Tibial artery (tissue), 4 donors: Measurements from ENCODE around the gene ELN.

Experiments
- DNase-seq, 2 donors: peaks; one replicate each; pipeline ENCODE4 v3.0.0-alpha.2; 2019
- H3K27ac ChIP-seq, 2 donors: fragments of 200-600 bp; sonication (generic) in 1 of 2; 1 replicate in 1 of 2; 2 replicates in 1 of 2; pipeline ENCODE4 v1.5.1; 2018 to 2019; ENCODE audit warnings: mild to moderate bottlenecking in 1 of 2
- H3K27me3 ChIP-seq, 2 donors: fragments of 200-600 bp; sonication (generic) in 1 of 2; one replicate each; pipeline versions ENCODE4 v1.5.1 to v1.6.0; 2016 to 2019
- H3K36me3 ChIP-seq, 3 donors: fragments of 200-600 bp; sonication (generic) in 2 of 3; one replicate each; pipeline ENCODE4 v1.5.1; 2016 to 2019; ENCODE audit warnings: mild to moderate bottlenecking in 2 of 3
- H3K4me1 ChIP-seq, 4 donors: fragments of 200-600 bp; sonication (generic) in 2 of 4; 1 replicate in 3 of 4; 2 replicates in 1 of 4; pipeline ENCODE4 v1.5.1; 2016 to 2019
- H3K4me3 ChIP-seq, 2 donors: fragments of 200-600 bp; sonication (generic) in 1 of 2; 1 replicate in 1 of 2; 2 replicates in 1 of 2; pipeline ENCODE4 v1.5.1; 2018 to 2019; ENCODE audit warnings: mild to moderate bottlenecking in 2 of 2
- H3K9me3 ChIP-seq, 3 donors: fragments of 200-600 bp; sonication (generic) in 1 of 3; one replicate each; pipeline ENCODE4 v1.5.1; 2016 to 2019
- intact Hi-C: fragments of 100-400 bp; cut with DNase I; formaldehyde crosslinking; loops from one replicate; pipeline ENCODE4 v1.15.0; 2023; ENCODE audit warnings: low total_unique reads
- TF ChIP-seq, protein P1 (sequence below), 2 experiments: fragments of 200-600 bp in 1 of 2; fragments of 450-650 bp in 1 of 2; IDR thresholded peaks; one replicate each; pipeline ENCODE4 v1.5.1; 2017 to 2019; ENCODE audit warnings: antibody characterized with exemption in 2 of 2, mild to moderate bottlenecking in 1 of 2, moderate library complexity in 1 of 2

ELN gene

GRCh38 chr7:73995330-73995729, 32.6 kb upstream of the ELN start:
- H3K27ac ChIP-seq, result peak overlapping the region; percentile 75 to 86
- H3K4me3 ChIP-seq, result no peak overlapping the region
- intact Hi-C loops, result loop anchor here (10.0 kb wide), 1 partner anchor 101 kb away; no protein-coding TSS in a partner anchor
- H3K36me3 ChIP-seq, result no peaks in the 10 kb centered on the region
- peak; percentile 45 to 83 for DNase-seq
- H3K4me1 ChIP-seq, result peaks cover 8 to 81% (median 61%) of the 10 kb centered on the region in 4 donors
- no peaks in the 10 kb centered on the region for H3K9me3 ChIP-seq
- TF ChIP-seq, protein P1, sequence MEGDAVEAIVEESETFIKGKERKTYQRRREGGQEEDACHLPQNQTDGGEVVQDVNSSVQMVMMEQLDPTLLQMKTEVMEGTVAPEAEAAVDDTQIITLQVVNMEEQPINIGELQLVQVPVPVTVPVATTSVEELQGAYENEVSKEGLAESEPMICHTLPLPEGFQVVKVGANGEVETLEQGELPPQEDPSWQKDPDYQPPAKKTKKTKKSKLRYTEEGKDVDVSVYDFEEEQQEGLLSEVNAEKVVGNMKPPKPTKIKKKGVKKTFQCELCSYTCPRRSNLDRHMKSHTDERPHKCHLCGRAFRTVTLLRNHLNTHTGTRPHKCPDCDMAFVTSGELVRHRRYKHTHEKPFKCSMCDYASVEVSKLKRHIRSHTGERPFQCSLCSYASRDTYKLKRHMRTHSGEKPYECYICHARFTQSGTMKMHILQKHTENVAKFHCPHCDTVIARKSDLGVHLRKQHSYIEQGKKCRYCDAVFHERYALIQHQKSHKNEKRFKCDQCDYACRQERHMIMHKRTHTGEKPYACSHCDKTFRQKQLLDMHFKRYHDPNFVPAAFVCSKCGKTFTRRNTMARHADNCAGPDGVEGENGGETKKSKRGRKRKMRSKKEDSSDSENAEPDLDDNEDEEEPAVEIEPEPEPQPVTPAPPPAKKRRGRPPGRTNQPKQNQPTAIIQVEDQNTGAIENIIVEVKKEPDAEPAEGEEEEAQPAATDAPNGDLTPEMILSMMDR (IDR thresholded peaks at IDR 0.05), result no peak
- no peaks in the 10 kb centered on the region for H3K27me3 ChIP-seq

DNA sequence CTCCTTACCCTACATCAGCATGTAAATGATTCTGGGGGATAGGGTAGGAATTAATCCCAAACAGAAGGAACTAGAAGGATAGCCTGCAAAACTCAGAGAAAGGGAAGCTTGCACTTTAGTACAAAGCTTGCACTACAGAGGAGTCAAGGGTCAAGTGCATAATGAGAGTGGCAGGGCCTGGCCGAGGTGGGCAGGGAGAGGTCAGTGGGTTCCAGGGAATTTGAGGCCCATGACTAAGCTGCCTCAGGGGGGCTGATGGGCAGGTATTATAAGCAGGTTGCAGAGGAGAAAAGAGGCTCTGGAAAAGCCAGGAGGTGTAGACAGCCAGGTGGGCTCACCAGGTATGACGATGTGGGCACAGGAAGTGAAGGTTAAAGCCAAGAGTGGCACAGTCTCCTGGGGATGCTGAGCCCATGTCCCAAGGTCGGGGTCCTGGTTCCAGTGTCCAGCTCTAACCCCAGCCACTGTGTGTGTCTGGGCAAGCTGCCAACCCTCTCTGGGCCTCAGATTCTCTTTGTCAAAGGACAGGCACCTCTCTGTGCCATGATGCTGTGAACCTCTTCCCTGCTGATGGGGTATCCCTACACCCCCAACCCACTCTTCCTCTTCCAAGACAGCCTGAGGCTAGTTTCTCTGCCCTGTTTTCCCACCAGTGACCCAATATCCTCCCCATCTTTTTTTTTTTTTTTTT, 32.0 kb upstream of the ELN start:
- no peaks in the 10 kb centered on the region for H3K36me3 ChIP-seq
- H3K9me3 ChIP-seq, result no peaks in the 10 kb centered on the region
- intact Hi-C loops, result loop anchor here (10.0 kb wide), 1 partner anchor 101 kb away; no protein-coding TSS in a partner anchor
- TF ChIP-seq, protein P1 (IDR thresholded peaks at IDR 0.05), result no peak
- no peak for DNase-seq
- H3K27me3 ChIP-seq, result no peaks in the 10 kb centered on the region
- H3K4me1 ChIP-seq, result peaks cover 8 to 87% (median 67%) of the 10 kb centered on the region in 4 donors
- H3K27ac ChIP-seq, result peak overlapping the region; percentile 75 to 86
- no peak overlapping the region for H3K4me3 ChIP-seq

DNA sequence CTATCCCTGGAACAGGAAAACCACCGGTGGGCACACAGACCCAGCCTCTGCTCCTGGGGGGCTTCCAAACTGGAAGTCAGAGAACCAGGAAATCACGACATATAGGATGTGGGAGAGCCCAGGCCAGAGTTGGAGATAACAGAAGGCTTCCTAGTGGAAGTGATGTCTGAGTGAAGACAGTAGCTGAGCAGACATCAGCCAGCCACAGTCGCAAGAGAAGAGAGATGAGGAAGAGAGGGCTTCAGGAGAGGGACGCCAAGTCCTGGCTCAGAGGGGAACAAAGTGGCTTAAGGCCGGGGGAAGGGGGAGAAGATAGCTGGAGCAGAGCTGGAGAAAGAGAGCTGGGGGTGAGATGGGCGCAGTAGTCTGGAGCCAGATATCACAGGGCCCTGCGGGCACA, 30.9 kb upstream of the ELN start:
- no peaks in the 10 kb centered on the region for H3K36me3 ChIP-seq
- TF ChIP-seq, protein P1 (IDR thresholded peaks at IDR 0.05), result no peak
- no peak overlapping the region for H3K4me3 ChIP-seq
- H3K27me3 ChIP-seq, result no peaks in the 10 kb centered on the region
- intact Hi-C loops, result loop anchor here (10.0 kb wide), 1 partner anchor 102 kb away; no protein-coding TSS in a partner anchor
- no peaks in the 10 kb centered on the region for H3K9me3 ChIP-seq
- DNase-seq, result no peak
- H3K4me1 ChIP-seq, result peaks cover 8 to 87% (median 64%) of the 10 kb centered on the region in 4 donors
- H3K27ac ChIP-seq, result peak overlapping the region; percentile 40 to 86

- H3K4me3 ChIP-seq, result no peak overlapping the region
- intact Hi-C loops, result loop anchor here (10.0 kb wide), 1 partner anchor 105 kb away; no protein-coding TSS in a partner anchor
- no peaks in the 10 kb centered on the region for H3K36me3 ChIP-seq
- peaks cover 0 to 88% (median 59%) of the 10 kb centered on the region in 4 donors for H3K4me1 ChIP-seq
- TF ChIP-seq, protein P1 (IDR thresholded peaks at IDR 0.05), result peak in 1 of 2 experiments; percentile 6
- peak overlapping the region; percentile 86 to 94 for H3K27ac ChIP-seq
- H3K9me3 ChIP-seq, result no peaks in the 10 kb centered on the region
- DNase-seq, result peak; percentile 93 to 98
- H3K27me3 ChIP-seq, result no peaks in the 10 kb centered on the region
Measured at GRCh38 chr7:73999664-74000435, 28.1 kb upstream of the ELN start.

GRCh38 chr7:74000489-74001149, 27.4 kb upstream of the ELN start:
- intact Hi-C loops, result no loop called here
- DNase-seq, result no peak
- H3K27ac ChIP-seq, result peak overlapping the region; percentile 86 to 94

More at GRCh38 chr7:74000489-74001149, 27.4 kb upstream of the ELN start:
- no peaks in the 10 kb centered on the region for H3K9me3 ChIP-seq
- H3K4me3 ChIP-seq, result no peak overlapping the region
- no peaks in the 10 kb centered on the region for H3K36me3 ChIP-seq
- TF ChIP-seq, protein P1 (IDR thresholded peaks at IDR 0.05), result no peak
- H3K27me3 ChIP-seq, result no peaks in the 10 kb centered on the region
- H3K4me1 ChIP-seq, result peaks cover 0 to 81% (median 54%) of the 10 kb centered on the region in 4 donors
